Thyroid gland (tissue), 4 donors: ENCODE measurements around the gene EID3.

ENCODE experiments used
- POLR2A ChIP-seq, 2 donors: fragments of 450-650 bp; IDR thresholded peaks; one replicate each; pipeline ENCODE4 v1.6.1; 2017; ENCODE audit warnings: antibody characterized with exemption in 2 of 2, mild to moderate bottlenecking in 2 of 2, moderate library complexity in 1 of 2
- TF ChIP-seq, protein P1 (sequence below), 6 experiments: fragments of 200-600 bp in 3 of 6; fragments of 450-650 bp in 3 of 6; sonication (generic) in 3 of 6; IDR thresholded peaks; one replicate each; pipeline ENCODE4 v1.5.1; 2016 to 2019; ENCODE audit warnings: antibody characterized with exemption in 6 of 6, mild to moderate bottlenecking in 2 of 6, inconsistent platforms in 1 of 6, moderate library complexity in 1 of 6

DNA sequence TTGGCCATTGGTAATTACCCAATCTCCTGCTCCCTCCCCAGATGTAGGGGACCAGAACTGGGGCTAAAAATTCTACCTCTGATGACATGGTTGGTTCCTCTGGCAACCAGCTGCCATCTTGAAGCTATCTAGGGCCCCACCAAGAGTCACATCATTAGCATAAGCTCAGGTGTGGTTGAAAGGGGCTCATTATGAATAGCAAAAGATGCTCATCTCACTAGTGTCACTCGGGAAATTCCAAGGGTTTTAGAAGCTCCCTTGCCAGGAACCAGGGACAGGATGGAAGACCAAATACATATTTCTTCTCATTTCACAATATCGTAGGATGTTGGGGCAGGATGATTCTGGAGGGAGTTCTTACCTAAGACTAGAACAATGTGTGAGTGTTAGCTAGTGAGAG is 38.6 kb downstream of the EID3 start:
- TF ChIP-seq, protein P1, sequence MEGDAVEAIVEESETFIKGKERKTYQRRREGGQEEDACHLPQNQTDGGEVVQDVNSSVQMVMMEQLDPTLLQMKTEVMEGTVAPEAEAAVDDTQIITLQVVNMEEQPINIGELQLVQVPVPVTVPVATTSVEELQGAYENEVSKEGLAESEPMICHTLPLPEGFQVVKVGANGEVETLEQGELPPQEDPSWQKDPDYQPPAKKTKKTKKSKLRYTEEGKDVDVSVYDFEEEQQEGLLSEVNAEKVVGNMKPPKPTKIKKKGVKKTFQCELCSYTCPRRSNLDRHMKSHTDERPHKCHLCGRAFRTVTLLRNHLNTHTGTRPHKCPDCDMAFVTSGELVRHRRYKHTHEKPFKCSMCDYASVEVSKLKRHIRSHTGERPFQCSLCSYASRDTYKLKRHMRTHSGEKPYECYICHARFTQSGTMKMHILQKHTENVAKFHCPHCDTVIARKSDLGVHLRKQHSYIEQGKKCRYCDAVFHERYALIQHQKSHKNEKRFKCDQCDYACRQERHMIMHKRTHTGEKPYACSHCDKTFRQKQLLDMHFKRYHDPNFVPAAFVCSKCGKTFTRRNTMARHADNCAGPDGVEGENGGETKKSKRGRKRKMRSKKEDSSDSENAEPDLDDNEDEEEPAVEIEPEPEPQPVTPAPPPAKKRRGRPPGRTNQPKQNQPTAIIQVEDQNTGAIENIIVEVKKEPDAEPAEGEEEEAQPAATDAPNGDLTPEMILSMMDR (IDR thresholded peaks at IDR 0.05), result no peak
- no peak for TF ChIP-seq POLR2A (IDR thresholded peaks at IDR 0.05)
